Activated CD4-positive, alpha-beta memory T cell treated with anti-CD3 and anti-CD28 coated beads, Interleukin-2, amount 10 ng/mL, durations not matched to agents 7 days and 5 days (primary cell): ENCODE results near the gene LY9. TPM values are rescaled to one million over a fixed set of nuclear protein-coding genes. Genes with fewer than 3 reads are reported as not detected.

Experiments used
- CTCF ChIA-PET: fragments of 350-600 bp; sonication (Branson Sonifier 250); formaldehyde crosslinking; loops from one replicate; lab custom pipeline; 2021; ENCODE audit warnings: antibody characterized with exemption, inconsistent platforms; lab: Charles Lee
- POLR2A ChIA-PET: fragments of 350-600 bp; sonication (Branson Sonifier 250); formaldehyde crosslinking; loops from one replicate; lab custom pipeline; 2021; ENCODE audit warnings: antibody characterized with exemption; lab: Charles Lee
- DNase-seq: peaks from one replicate; pipeline ENCODE4 v3.0.0-alpha.2; 2020
- H3K27ac Mint-ChIP-seq: one replicate; pipeline ENCODE4 v1.8.0; 2021; ENCODE audit warnings: mild to moderate bottlenecking, mixed read lengths
- H3K27me3 Mint-ChIP-seq: one replicate; pipeline ENCODE4 v1.8.0; 2021; ENCODE audit warnings: mixed read lengths
- H3K36me3 Mint-ChIP-seq: one replicate; pipeline ENCODE4 v1.8.0; 2021; ENCODE audit warnings: low read depth, mixed read lengths
- H3K4me1 Mint-ChIP-seq: one replicate; pipeline ENCODE4 v1.8.0; 2021; ENCODE audit warnings: mixed read lengths
- H3K4me3 Mint-ChIP-seq: one replicate; pipeline ENCODE4 v1.8.0; 2021; ENCODE audit warnings: mild to moderate bottlenecking, mixed read lengths
- H3K9me3 Mint-ChIP-seq: one replicate; pipeline ENCODE4 v1.8.0; 2021; ENCODE audit warnings: mixed read lengths
- total RNA-seq, 2 experiments: library from RNA; stranded (reverse); gene quantifications; one replicate each; pipeline ENCODE4 v1.2.3, GENCODE V29; 2021

Gene LY9
- total RNA-seq, 2 experiments from 2014 or later: 46.4 to 49.9 TPM

GRCh38 chr1:160844447-160845232, 48.7 kb downstream of the LY9 start:
- Mint-ChIP-seq H3K4me3 (no peak overlapping the region), H3K27me3 (peaks cover 15% of the 10 kb centered on the region), H3K36me3 (peaks cover 12% of the 10 kb centered on the region), H3K9me3 (peaks cover 5% of the 10 kb centered on the region), H3K27ac (peak overlapping the region; percentile 36), H3K4me1 (peaks cover 22% of the 10 kb centered on the region)
- DNase-seq: peak; percentile 39
- CTCF ChIA-PET: interaction anchor here (0.8 to 3.3 kb wide), 6 partner anchors 9 to 107 kb away, joined by 3 to 19 read pairs (median 4); no protein-coding TSS in a partner anchor
- POLR2A ChIA-PET: interaction anchor here (0.7 to 0.9 kb wide), 3 partner anchors 9 to 254 kb away, joined by 3 read pairs; partner anchors contain the start of gene KLHDC9

- Mint-ChIP-seq H3K4me1 (peaks cover 19% of the 10 kb centered on the region), H3K9me3 (peaks cover 5% of the 10 kb centered on the region), H3K36me3 (peaks cover 12% of the 10 kb centered on the region), H3K27ac (no peak overlapping the region), H3K27me3 (peaks cover 15% of the 10 kb centered on the region), H3K4me3 (no peak overlapping the region)
- ChIA-PET CTCF (interaction anchor here (0.7 to 2.4 kb wide), 4 partner anchors 9 to 493 kb away, joined by 3 to 11 read pairs (median 5); partner anchors contain the start of gene CD244), POLR2A (interaction anchor here (0.8 to 1.0 kb wide), 2 partner anchors 9 to 64 kb away, joined by 3 read pairs; no protein-coding TSS in a partner anchor)
- no peak for DNase-seq
Observed at GRCh38 chr1:160846281-160846680, 50.3 kb downstream of the LY9 start.

GRCh38 chr1:160850541-160850940, 54.6 kb downstream of the LY9 start:
- Mint-ChIP-seq H3K27me3 (peaks cover 12% of the 10 kb centered on the region), H3K27ac (no peak overlapping the region), H3K4me3 (no peak overlapping the region), H3K36me3 (no peaks in the 10 kb centered on the region), H3K4me1 (no peaks in the 10 kb centered on the region), H3K9me3 (no peaks in the 10 kb centered on the region)
- POLR2A ChIA-PET: interaction anchor here (1.0 to 1.3 kb wide), 2 partner anchors 14 to 206 kb away, joined by 3 read pairs; no protein-coding TSS in a partner anchor
- CTCF ChIA-PET: interaction anchor here (1.1 to 2.0 kb wide), 3 partner anchors 12 to 15 kb away, joined by 3 to 9 read pairs (median 5); no protein-coding TSS in a partner anchor
- no peak for DNase-seq

GRCh38 chr1:160850993-160851392, 55.0 kb downstream of the LY9 start:
- H3K27ac Mint-ChIP-seq: no peak overlapping the region
- DNase-seq: no peak
- H3K9me3 Mint-ChIP-seq: no peaks in the 10 kb centered on the region
- no peaks in the 10 kb centered on the region for H3K36me3 Mint-ChIP-seq
- H3K27me3 Mint-ChIP-seq: peaks cover 12% of the 10 kb centered on the region
- H3K4me3 Mint-ChIP-seq: no peak overlapping the region
- H3K4me1 Mint-ChIP-seq: no peaks in the 10 kb centered on the region
- ChIA-PET CTCF (interaction anchor here (1.1 to 2.0 kb wide), 3 partner anchors 13 to 15 kb away, joined by 3 to 9 read pairs (median 5); no protein-coding TSS in a partner anchor), POLR2A (interaction anchor here (1.3 kb wide), 1 partner anchor 14 kb away, joined by 3 read pairs; no protein-coding TSS in a partner anchor)

GRCh38 chr1:160853014-160853413, 57.0 kb downstream of the LY9 start:
- DNase-seq: no peak
- H3K36me3 Mint-ChIP-seq: no peaks in the 10 kb centered on the region

GRCh38 chr1:160853754-160854153, 57.8 kb downstream of the LY9 start:
- no peaks in the 10 kb centered on the region for H3K9me3 Mint-ChIP-seq
- H3K4me3 Mint-ChIP-seq: no peak overlapping the region
- no peaks in the 10 kb centered on the region for H3K36me3 Mint-ChIP-seq
- H3K27me3 Mint-ChIP-seq: peaks cover 5% of the 10 kb centered on the region
- H3K27ac Mint-ChIP-seq: no peak overlapping the region
- CTCF ChIA-PET: interaction anchor here (1.0 to 1.4 kb wide), 2 partner anchors 18 to 24 kb away, joined by 3 read pairs; no protein-coding TSS in a partner anchor
- H3K4me1 Mint-ChIP-seq: no peaks in the 10 kb centered on the region
- no peak for DNase-seq
- POLR2A ChIA-PET: no interaction called here

More at GRCh38 chr1:160853014-160853413, 57.0 kb downstream of the LY9 start:
- CTCF ChIA-PET: interaction anchor here (1.0 to 1.4 kb wide), 2 partner anchors 17 to 24 kb away, joined by 3 read pairs; no protein-coding TSS in a partner anchor
- no peaks in the 10 kb centered on the region for H3K4me1 Mint-ChIP-seq
- no peaks in the 10 kb centered on the region for H3K9me3 Mint-ChIP-seq
- H3K27me3 Mint-ChIP-seq: peaks cover 10% of the 10 kb centered on the region
- H3K4me3 Mint-ChIP-seq: no peak overlapping the region
- POLR2A ChIA-PET: no interaction called here
- no peak overlapping the region for H3K27ac Mint-ChIP-seq

GRCh38 chr1:160855181-160855981, 59.4 kb downstream of the LY9 start:
- Mint-ChIP-seq H3K27ac (no peak overlapping the region), H3K4me1 (no peaks in the 10 kb centered on the region), H3K4me3 (no peak overlapping the region), H3K36me3 (no peaks in the 10 kb centered on the region), H3K9me3 (no peaks in the 10 kb centered on the region), H3K27me3 (no peaks in the 10 kb centered on the region)
- no peak for DNase-seq
- POLR2A ChIA-PET: interaction anchor here (1.1 to 2.0 kb wide), 2 partner anchors 11 to 18 kb away, joined by 3 to 9 read pairs; no protein-coding TSS in a partner anchor
- CTCF ChIA-PET: interaction anchor here (0.9 to 1.6 kb wide), 7 partner anchors 18 to 135 kb away, joined by 3 to 6 read pairs (median 4); no protein-coding TSS in a partner anchor

GRCh38 chr1:160858097-160858496, 62.1 kb downstream of the LY9 start:
- DNase-seq: no peak
- no peak overlapping the region for H3K4me3 Mint-ChIP-seq
- peaks cover 19% of the 10 kb centered on the region for H3K4me1 Mint-ChIP-seq
- no peaks in the 10 kb centered on the region for H3K9me3 Mint-ChIP-seq
- no peaks in the 10 kb centered on the region for H3K27me3 Mint-ChIP-seq
- H3K36me3 Mint-ChIP-seq: no peaks in the 10 kb centered on the region
- POLR2A ChIA-PET: no interaction called here
- no peak overlapping the region for H3K27ac Mint-ChIP-seq
- CTCF ChIA-PET: interaction anchor here (1.1 kb wide), 1 partner anchor 21 kb away, joined by 5 read pairs; no protein-coding TSS in a partner anchor

- Mint-ChIP-seq H3K4me1 (peaks cover 22% of the 10 kb centered on the region), H3K36me3 (no peaks in the 10 kb centered on the region), H3K4me3 (no peak overlapping the region), H3K27ac (no peak overlapping the region), H3K9me3 (no peaks in the 10 kb centered on the region), H3K27me3 (no peaks in the 10 kb centered on the region)
- ChIA-PET POLR2A (no interaction called here), CTCF (interaction anchor here (1.1 kb wide), 1 partner anchor 21 kb away, joined by 5 read pairs; no protein-coding TSS in a partner anchor)
- no peak for DNase-seq
Observed at GRCh38 chr1:160858507-160858906, 62.5 kb downstream of the LY9 start.

- H3K4me3 Mint-ChIP-seq: no peak overlapping the region
- no peak for DNase-seq
- no peaks in the 10 kb centered on the region for H3K9me3 Mint-ChIP-seq
- no peak overlapping the region for H3K27ac Mint-ChIP-seq
- ChIA-PET CTCF (interaction anchor here (0.8 kb wide), 1 partner anchor 11 kb away, joined by 3 read pairs; no protein-coding TSS in a partner anchor), POLR2A (no interaction called here)
- H3K4me1 Mint-ChIP-seq: peaks cover 28% of the 10 kb centered on the region
- no peaks in the 10 kb centered on the region for H3K27me3 Mint-ChIP-seq
- H3K36me3 Mint-ChIP-seq: no peaks in the 10 kb centered on the region
Observed at GRCh38 chr1:160859166-160859565, 63.2 kb downstream of the LY9 start.

- no peak for DNase-seq
- Mint-ChIP-seq H3K36me3 (no peaks in the 10 kb centered on the region), H3K9me3 (no peaks in the 10 kb centered on the region), H3K27ac (peak overlapping the region; percentile 6), H3K4me1 (peaks cover 29% of the 10 kb centered on the region), H3K27me3 (no peaks in the 10 kb centered on the region), H3K4me3 (no peak overlapping the region)
- CTCF ChIA-PET: interaction anchor here (0.6 to 3.5 kb wide), 5 partner anchors 12 to 186 kb away, joined by 3 to 19 read pairs (median 3); no protein-coding TSS in a partner anchor
- POLR2A ChIA-PET: no interaction called here
Observed at GRCh38 chr1:160860840-160861505, 65.0 kb downstream of the LY9 start.
